NCI-H146 treated with DMSO at 0.1 percent for 48 hours (cell line): Measurements from ENCODE around the gene THADA.
"Not testable (repeated sequence)": the region's sequence is repeated elsewhere in the genome, so short reads cannot be mapped to it uniquely, and the experiment has no call there.

Experiments used
- DNase-seq: peaks from one replicate; lab custom pipeline; 2025; ENCODE audit not compliant: unreplicated experiment; lab: John Stamatoyannopoulos, UW

THADA gene, protein sequence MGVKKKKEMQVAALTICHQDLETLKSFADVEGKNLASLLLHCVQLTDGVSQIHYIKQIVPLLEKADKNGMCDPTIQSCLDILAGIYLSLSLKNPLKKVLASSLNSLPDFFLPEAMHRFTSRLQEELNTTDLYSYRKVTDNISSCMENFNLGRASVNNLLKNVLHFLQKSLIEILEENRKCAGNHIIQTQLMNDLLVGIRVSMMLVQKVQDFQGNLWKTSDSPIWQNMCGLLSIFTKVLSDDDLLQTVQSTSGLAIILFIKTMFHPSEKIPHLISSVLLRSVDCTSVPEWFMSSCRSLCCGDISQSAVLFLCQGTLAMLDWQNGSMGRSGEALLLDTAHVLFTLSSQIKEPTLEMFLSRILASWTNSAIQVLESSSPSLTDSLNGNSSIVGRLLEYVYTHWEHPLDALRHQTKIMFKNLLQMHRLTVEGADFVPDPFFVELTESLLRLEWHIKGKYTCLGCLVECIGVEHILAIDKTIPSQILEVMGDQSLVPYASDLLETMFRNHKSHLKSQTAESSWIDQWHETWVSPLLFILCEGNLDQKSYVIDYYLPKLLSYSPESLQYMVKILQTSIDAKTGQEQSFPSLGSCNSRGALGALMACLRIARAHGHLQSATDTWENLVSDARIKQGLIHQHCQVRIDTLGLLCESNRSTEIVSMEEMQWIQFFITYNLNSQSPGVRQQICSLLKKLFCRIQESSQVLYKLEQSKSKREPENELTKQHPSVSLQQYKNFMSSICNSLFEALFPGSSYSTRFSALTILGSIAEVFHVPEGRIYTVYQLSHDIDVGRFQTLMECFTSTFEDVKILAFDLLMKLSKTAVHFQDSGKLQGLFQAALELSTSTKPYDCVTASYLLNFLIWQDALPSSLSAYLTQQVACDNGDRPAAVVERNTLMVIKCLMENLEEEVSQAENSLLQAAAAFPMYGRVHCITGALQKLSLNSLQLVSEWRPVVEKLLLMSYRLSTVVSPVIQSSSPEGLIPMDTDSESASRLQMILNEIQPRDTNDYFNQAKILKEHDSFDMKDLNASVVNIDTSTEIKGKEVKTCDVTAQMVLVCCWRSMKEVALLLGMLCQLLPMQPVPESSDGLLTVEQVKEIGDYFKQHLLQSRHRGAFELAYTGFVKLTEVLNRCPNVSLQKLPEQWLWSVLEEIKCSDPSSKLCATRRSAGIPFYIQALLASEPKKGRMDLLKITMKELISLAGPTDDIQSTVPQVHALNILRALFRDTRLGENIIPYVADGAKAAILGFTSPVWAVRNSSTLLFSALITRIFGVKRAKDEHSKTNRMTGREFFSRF (N-terminal part only)

DNA sequence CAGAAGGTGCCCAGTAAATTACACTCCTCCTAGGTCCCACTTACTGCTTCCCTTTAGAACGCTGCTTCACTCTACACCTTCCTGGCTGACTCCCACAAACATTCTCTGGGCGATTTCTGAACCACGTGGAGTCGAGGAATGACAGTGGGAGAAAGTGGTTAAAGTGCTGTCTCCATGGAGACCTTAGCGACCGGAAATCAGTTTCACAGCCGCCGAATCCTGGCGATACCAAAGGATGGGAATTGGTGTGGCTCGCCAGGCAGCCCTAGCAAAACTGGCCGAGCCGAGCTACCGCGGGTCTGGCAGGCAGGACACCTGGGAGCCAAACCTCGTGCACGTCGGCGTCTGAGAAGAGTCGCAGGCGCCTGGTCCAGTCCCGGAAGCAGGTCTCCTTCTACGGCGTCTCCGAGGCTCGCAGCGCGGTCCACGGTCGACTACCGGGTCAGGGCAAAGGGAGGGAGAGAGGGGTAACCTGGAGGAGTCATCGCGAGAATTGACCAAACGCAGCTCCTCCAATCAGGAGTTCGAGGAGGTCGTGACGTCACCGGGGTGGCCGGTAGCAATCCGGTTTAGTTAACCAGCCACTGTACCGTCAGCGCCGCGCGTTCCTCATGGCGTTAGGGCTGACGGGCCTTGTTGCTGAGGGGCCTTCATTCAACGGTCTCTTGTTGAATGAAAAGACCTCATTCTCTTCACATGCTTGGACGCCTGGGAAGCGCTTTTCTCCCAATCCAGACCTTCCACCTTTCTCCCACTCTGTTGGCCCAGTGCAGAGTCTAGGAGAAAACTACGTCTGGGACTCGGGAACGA, at the start of gene THADA:
Gene THADA, minus strand, starts transcription at position 436 of the 810 bp plus-strand sequence. CDS start 3,646 bp downstream, outside the sequence.
- peak; percentile 94 for DNase-seq

DNA sequence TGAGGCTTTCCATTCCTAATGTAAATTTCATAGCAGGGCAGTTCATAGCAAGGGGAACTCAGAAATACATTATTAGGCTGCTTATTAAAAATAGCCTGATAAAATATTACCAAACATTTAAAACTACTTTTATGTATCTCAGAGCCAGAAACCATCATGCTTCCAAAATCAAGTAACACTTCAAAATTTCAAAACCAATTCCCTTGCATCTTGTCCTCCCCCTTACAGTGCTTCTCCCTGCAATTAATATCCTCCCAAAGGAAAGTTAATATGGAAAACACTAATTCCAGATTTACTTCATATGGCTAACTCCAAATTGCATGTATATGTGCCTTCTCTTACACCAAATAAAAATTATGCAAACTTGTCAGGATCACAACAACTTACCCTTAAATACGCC, 47.8 kb upstream of the THADA start:
- no peak for DNase-seq

DNA sequence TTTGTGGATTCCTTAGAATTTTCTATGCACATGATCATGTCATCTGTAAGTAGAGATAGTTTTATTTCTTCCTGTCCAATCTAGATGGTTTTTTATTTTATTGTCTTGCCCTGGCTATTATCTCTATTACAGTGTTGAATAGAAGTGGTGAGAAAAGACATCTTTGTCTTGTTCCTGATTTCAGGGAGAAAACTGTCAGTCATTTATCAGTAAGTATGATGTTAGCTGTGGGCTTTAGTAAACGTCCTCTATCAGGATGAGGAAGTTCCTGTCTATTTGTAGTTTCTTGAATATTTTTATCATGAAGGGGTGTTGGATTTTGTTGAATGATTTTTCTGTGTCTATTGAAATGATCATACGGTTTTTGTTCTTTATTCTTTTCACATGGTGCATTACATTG, 46.5 kb upstream of the THADA start:
- no peak for DNase-seq

DNA sequence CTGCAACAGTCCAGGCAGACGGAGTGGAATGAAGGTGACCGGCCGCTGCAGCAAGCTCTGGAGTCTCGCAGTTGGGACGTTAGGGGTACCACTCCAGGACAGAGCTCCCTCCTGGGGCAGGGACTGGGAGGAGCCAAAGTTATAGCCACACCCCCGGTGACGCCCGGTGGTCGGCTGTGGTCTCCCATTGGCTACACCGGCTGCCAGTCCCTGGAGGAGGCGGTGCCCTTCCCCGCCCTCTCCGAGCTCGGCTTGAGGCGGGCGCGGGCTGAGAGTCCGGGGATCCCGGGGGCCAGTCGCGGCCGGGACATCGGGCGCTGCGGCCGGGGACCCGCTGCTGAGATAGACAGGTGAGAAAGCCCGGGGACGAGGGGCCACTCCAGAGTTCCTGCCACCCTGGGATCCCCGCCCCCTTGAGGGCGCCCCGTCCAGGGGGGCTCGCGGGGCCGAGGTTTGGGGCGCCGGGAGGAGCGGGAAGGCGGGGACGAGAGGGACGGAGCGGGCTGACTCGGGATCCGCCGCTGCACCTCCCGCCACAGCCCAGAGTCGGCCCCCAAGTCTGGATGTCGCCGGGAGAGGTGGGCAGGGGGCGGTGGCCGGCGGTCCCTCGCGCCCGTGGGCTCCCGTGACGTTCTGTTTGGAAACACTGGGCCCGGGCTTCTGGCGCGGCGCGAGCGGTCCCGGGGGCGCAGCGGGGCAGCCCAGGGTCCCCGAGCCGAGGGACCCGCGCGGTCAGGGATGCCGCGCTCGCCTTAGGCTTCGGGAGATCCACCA, 41.4 kb upstream of the THADA start, which contains the start of gene PLEKHH2:
Gene PLEKHH2, plus strand, starts transcription at position 231 of the 774 bp plus-strand sequence. CDS start 7,414 bp downstream, outside the sequence.
- DNase-seq, result peak; percentile 80

DNA sequence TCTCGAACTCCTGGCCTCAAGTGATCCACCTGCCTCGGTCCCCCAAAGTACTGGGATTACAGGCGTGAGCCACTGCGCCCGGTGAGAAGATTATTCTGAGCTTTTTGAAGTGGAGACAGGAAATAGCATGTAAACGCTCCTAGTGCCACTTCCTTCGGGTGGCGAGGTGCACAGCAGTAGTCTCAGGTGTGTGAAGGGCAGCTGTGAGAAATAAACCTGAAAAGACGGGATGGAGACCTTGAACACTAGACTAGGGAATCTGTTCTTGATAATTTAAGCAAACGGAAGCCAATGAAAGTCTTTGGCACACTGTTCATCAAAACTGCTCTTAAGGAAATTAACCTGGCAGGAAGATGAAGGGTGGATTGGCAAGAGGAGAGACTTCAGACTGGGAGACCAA, 40.8 kb upstream of the THADA start:
- DNase-seq, result peak; percentile 80

DNA sequence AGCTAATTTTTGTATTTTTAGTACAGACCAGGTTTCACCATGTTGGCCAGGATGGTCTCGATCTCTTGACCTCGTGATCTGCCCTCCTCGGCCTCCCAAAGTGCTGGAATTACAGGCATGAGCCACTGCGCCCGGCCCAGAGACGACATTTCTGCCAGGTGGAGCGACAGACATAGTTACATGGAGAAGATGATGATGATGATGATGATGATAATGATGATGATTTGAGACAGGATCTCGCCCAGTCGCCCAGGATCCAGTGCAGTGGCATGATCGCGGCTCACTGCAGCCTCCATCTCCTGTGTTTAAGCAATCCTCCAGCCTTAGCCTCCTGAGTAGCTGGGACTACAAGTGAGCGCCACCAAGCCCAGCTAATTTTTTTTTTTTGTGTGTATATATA, 40.3 kb upstream of the THADA start:
- DNase-seq, result not testable (repeated sequence)

DNA sequence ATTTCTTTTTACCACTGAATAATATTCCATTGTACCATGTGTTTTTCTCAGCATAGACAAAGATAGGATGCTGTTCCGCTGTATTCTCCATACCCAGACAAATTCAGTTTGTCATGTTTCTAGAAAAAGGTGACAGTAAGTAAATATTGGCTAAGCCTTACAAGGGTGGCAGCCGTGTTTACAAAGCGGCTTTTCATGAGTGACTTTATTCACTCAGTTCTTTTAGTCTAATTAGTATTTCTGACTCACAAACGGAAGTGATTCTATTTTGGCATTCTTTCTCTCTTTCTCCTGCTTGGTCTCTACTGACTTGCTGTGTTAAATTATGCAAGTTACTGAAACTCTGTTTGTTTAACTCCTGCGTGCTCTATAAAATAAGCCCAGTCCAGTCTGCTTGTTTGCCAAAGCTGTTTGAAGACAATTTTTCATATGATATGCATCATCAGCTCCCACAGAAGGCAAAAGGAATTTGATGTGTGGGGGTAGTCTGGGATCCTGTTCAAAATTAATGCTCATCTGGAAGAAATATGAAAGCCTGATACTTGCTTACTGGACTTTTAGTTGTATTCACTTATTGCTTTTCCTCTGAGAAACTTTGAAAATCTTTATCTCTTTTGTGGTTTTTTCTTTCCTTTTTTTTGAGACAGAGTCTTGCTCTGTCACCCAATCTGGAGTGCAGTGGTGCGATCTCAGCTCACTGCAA, 38.9 kb upstream of the THADA start:
- peak; percentile 98 for DNase-seq

DNA sequence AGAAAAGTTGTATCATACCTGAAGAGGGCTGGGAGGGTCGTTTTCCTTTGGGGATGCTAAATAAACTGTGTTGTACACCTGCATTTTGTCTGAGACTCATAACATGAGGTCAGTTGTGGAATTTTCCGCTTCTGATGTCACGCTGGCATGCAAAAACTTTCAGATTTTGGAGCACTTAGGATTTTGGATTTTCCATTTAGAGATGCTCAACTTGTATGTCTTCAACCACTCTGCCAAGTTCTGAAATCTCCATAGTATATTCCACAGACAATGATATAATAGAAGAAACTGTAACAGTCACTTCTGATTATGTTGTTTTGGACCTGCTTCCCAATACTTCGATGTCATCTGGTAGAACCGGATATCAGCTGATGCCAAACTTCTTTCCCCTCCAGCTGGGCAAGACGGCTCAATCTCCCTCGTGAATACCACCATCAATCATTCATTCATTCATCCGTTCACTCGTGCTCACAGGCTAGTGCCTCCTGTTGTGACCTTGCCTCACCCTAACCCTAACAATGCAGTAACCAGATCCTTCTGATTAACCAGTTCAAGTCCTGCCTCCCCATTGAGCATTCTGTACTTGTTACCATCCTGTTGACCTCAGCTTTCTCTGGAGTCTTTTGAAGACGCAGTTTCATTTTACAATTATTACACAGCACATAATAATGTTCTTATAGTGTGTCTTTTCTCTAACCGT, 35.9 kb upstream of the THADA start:
- no peak for DNase-seq

DNA sequence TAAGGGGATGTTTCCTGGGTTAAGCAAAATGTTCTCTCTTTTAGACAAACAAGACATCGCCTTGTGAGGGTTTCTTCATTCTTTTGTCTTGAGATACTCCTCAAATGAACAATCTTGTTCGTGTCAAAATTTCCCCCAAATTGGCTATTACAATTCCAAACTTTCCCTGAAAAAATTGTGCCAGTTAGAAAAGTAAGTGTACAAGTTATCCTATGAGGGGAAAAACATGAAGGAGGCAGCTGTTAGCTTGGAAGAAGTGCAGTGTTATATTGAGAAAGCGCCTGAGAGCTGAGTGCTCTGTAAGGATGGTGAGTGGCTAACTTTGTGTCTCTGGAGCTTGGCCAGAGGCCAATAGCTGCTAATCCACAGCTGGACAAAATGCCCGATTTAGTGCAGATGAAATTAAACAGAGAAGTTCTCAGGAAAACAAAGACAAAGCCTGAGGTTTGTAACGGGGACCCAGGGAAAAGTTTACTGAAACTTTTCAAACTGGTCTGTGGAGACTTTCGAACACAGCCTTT, 27.2 kb upstream of the THADA start:
- no peak for DNase-seq

DNA sequence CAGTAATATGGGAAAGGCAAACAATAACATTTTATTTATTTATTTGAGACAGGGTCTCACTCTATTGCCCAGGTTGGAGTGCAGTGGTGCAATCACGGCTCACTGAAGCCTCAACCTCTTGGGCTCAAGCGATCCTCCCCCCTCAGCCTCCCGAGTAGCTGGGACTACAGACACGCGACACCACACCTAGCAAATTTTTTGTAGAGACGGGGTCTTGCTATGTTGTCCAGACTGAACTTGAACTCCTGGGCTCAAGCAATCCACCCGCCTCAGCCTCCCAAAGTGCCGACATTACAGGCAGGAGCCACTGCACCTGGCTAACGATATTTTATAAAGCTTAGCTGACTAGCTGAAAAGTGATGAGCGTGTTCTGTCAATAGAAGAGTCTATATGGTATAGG, 23.7 kb upstream of the THADA start:
- DNase-seq, result no peak

DNA sequence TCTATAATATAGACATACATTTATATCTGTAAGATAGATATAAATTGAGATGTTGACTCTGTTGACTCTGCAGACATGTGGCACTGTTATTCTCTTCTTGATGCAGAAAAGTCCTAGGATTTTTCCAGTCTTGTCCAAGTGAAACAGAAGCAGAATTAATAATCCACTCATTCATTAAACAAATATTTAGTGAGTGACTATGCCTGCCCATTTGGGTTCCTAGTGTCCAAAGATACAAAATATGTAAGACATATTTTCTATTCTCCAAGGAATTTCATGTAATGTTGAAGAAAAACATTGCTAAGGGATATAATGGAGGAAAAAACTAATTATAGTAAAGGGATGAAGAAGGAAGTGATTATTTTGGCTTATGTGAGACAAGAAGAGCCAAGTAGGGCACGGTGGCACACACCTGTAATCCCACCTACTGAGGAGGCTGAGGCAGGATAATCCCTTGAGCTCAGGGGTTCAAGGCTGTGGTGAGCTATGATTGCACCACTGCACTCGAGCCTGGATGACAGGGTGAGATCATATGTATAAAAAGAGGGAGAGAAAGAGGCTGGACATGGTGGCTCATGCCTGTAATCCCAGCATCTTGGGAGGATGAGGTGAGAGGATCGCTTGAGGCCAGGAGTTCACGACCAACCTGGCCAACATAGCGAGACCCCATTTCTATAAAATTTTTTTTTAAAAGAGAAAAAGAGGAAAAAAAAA, 21.3 kb upstream of the THADA start:
- DNase-seq, result no peak

DNA sequence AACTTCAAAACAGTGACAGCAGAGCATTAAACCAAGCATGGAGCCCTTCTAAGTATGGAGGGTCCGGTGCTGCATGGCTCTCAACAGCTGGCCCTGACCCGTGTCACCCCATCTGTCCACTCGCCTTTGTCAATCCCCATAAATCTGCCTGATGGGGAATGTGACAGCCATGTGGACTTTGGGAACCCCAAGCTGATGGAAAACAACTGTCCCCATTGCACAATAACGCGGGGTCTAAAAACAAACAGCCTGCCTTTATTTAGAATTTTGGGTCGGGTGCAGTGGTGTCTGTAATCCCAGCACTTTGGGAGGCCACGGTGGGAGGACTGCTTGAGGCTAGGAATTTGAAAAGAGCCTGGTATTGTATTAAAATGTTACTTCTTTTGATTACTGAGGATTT, 17.1 kb upstream of the THADA start:
- no peak for DNase-seq

DNA sequence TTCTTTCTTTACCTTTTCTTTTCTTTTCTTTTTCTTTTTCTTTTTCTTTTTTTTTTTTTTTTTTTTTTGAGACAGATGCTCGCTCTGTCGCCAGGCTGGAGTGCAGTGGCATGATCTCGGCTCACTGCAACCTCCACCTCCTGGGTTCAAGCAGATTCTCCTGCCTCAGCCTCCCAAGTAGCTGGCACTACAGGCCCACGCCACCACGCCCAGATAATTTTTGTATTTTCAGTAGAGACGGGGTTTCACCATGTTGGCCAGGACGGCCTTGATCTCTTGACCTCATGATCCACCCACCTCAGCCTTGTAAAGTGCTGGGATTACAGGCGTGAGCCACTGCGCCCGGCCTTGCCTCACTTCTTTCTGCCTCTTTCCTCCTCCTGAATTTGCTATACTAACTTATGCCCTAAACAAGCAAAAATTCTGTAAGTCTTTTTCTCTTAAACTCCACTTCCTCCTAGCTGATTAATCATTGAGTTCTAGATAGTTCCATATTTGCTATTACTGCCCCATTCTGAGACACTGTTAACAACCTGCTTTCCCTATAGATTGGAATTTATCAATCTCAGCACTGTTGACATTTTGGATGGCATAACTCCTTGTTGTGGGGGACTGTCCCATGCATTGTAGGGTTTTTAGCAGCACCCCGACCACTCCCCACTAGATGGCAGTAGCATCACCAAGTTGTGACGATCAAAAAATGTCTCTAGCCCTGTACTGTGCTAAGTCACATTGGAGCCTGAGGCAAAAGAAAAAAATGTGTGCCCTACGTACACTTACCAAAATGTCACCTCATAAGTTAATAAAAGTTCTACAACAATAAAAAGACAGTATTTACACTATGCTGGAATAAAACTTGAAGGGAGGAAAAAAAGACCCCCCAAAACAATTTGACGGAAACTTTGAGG, 16.4 kb upstream of the THADA start:
- DNase-seq, result peak; percentile 60

DNA sequence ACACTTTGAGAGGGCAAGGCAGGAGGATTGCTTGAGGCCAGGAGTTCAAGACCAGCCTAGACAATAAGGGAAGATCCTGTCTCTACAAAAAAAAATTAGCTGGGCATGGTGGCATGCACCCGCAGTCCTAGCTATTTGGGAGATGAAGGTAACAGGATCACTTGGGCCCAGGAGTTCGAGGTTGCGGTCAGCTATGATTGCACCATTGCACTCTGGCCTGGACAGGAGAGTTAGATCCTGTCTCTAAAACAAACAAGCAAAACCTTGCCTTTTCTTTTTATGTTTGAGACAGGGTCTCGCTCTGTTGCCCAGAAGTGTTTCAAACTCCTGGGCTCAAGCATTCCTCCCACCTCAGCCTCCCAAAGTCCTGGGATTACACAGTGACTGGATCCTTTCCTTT, 14.5 kb upstream of the THADA start:
- no peak for DNase-seq

DNA sequence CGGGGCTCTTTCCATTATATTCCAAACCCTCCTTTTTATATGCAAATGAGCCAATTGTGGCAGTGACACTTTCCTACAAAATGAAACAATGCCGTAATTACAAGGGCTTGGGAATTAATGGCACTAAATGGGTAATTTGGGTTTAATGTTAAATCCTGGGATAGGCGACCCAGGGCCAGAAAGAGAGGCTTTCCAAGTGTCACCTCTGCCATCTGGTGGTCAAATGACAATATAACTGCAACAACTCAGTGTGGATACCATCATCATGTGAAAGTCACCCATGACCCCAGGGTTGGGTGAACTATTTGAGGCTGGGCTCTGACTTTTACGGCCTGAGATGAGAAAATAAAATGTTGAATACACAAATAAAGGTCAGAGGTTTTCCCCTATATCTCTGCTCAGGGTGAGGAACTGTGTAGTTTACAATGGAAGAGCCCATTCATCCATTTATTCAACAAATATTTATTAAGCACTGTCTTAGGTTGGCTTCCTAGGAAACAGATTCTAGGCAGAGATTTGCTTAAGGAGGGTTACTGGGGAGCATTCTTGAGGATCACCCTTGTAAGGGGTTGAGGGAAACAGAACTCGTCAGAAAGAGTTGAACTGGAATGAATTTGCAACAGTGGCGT, 13.6 kb upstream of the THADA start:
- DNase-seq, result peak; percentile 36

DNA sequence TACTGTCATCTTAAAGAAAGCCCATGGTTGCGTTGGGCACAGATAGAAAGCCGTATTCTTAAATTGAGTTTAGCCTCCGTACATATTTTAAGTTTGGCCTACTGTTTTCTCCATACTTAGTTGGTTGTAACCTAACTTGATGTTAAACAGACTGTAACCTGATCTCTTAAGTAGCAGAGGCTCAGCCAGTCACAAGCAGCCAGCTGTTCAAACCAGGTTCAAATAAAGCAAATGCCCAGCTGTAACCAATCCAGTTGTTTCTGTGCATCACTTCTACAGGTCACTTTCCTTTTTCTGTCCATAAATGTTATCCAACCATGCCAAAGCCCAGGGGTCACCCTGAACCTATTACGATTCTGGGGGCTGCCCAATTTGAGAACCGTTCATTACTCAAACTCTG, 10.0 kb upstream of the THADA start:
- DNase-seq, result no peak
